Mucosa of descending colon (tissue), 3 donors: ENCODE data around the gene NSL1. TPM values are rescaled to one million over a fixed set of nuclear protein-coding genes. Genes with fewer than 3 reads are reported as not detected.

ENCODE experiments used
- ATAC-seq: fragments of 200-7000 bp; cut with Tn5 transposase; one replicate; pipeline ENCODE4 v1.9.1; 2020; ENCODE audit warnings: mild to moderate bottlenecking, moderate library complexity
- DNase-seq, 3 donors: peaks; one replicate each; pipeline ENCODE4 v3.0.0-alpha.2; 2020
- H3K36me3 ChIP-seq: fragments of 200-600 bp; one replicate; pipeline ENCODE4 v1.8.0; 2021; ENCODE audit warnings: low read depth, mild to moderate bottlenecking
- H3K4me1 ChIP-seq: fragments of 200-600 bp; one replicate; pipeline ENCODE4 v1.8.0; 2021; ENCODE audit warnings: low read depth, mild to moderate bottlenecking
- H3K4me3 ChIP-seq: fragments of 200-600 bp; one replicate; pipeline ENCODE4 v1.8.0; 2021; ENCODE audit warnings: mild to moderate bottlenecking
- H3K9me3 ChIP-seq: fragments of 200-600 bp; one replicate; pipeline ENCODE4 v1.8.0; 2021; ENCODE audit warnings: mild to moderate bottlenecking
- intact Hi-C, 2 donors: fragments of 100-400 bp; cut with DNase I in 1 of 2; cut with micrococcal nuclease in 1 of 2; formaldehyde crosslinking; loops; one replicate each; pipeline versions ENCODE4 v1.11.0 to v1.11.1; 2022; cut with DNase I, micrococcal nuclease
- total RNA-seq, 3 donors: library from RNA; stranded (reverse); fragmentation: NEBNext Ultra II Directional in 2 of 3; extraction: Animal tissue kit (Norgen Biotek cat#: 25700) in 2 of 3; gene quantifications; one replicate each; pipeline versions ENCODE4 v1.2.1 to v1.2.4, GENCODE V29; 2021 to 2023
- TF ChIP-seq, protein P1 (sequence below): fragments of 200-600 bp; IDR thresholded peaks from one replicate; pipeline ENCODE4 v1.8.0; 2022; ENCODE audit warnings: antibody characterized with exemption, mild to moderate bottlenecking
- donor health status: DM: no; HTN: no; CAD: no; lungs with moderate emphysema.
- donor health status: DM: no; HTN: no; CAD: no.
- donor health status: DM: no; HTN: yes; CAD: no.

The NSL1 gene
- total RNA-seq, 3 donors from 2014 or later: 20.4 to 25.3 (median 21.5) TPM

DNA sequence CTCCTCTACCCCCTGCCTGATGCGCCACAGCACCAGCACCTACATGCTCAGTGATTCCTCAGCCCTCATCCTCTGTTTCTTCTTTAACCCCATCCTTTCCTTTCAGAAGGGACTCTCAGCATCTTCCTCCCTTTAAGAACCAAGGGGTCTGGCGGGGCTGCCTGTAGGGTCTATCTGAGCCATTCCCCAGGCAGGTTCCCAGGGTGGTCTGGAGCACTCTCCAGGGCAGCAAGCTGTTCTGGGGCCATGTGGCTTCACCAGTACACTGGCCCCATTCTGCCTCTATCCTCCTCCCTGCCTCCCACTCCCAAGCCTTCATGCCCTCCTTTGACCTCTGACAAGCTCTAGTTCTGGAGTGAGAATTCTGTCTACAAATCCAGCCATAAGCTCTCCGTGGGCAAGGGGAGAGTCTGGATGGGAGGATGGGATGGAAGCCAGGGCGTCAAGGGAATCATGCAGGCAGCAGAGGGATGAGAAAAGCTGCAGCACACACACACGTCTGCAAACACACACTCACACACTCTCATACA lies 102.3 kb downstream of the NSL1 start:
- Histone ChIP-seq H3K9me3 (no peaks in the 10 kb centered on the region), H3K4me1 (no peaks in the 10 kb centered on the region), H3K4me3 (no peak overlapping the region), H3K36me3 (no peaks in the 10 kb centered on the region)
- ATAC-seq (no peak), DNase-seq (no peak)
- intact Hi-C loops: no loop called here
- TF ChIP-seq, protein P1, sequence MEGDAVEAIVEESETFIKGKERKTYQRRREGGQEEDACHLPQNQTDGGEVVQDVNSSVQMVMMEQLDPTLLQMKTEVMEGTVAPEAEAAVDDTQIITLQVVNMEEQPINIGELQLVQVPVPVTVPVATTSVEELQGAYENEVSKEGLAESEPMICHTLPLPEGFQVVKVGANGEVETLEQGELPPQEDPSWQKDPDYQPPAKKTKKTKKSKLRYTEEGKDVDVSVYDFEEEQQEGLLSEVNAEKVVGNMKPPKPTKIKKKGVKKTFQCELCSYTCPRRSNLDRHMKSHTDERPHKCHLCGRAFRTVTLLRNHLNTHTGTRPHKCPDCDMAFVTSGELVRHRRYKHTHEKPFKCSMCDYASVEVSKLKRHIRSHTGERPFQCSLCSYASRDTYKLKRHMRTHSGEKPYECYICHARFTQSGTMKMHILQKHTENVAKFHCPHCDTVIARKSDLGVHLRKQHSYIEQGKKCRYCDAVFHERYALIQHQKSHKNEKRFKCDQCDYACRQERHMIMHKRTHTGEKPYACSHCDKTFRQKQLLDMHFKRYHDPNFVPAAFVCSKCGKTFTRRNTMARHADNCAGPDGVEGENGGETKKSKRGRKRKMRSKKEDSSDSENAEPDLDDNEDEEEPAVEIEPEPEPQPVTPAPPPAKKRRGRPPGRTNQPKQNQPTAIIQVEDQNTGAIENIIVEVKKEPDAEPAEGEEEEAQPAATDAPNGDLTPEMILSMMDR: no peak

DNA sequence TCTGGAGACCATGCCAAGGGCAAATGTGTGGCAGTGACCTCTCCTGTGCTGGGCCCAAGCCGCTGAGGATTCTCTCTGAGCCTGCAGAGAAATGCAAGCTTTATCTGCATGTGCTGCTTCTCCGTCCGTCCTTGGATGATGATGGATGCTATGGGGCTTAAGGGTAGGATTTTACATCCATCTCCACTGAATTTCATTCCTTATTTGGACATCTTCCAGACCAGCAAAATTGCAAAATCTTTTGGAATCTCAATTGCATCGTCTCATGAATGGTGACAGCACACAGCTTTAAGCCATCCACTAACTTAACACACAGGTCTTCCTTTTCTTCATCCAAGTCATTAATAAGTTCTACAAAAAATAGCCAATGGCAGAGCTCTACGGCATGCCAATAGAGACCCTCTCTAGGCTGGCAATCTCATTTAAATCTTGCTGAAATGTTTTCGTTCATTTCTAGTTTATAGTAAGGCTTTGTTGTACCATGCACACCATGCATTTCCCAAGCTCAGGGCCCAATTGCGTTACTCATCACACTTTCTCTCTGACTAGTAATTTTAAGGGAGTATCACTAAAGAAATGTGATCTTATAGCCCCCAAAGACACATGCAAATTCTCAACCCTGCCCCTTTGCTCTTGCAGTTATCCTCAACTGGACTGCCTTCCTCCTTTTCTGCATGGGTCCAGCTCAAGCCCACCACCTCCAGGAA lies 103.1 kb downstream of the NSL1 start:
- ATAC-seq (no peak), DNase-seq (no peak)
- Histone ChIP-seq H3K4me1 (no peaks in the 10 kb centered on the region), H3K9me3 (no peaks in the 10 kb centered on the region), H3K4me3 (no peak overlapping the region), H3K36me3 (no peaks in the 10 kb centered on the region)
- TF ChIP-seq, protein P1: no peak
- intact Hi-C loops: no loop called here

DNA sequence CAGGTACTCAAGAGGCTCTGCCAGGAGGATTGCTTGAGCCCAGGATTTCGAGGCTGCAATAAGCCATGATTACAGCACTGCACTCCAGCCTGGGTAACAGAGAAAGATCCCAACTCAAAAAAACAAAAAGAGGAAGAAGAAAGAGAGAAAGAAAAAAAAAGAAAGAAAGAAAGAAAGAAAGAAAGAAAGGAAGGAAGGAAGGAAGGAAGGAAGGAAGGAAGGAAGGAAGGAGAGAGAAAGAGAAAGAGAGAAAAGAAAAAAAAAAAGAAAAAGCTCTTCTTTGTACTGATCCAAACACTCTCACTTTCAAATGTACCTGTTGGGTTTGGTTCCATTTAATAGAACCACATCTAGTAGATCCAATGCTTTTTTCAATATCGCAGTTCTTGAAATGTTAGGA lies 103.8 kb downstream of the NSL1 start:
- ATAC-seq (no peak), DNase-seq (no peak)
- no peak overlapping the region for H3K4me3 ChIP-seq
- no peaks in the 10 kb centered on the region for H3K36me3 ChIP-seq
- TF ChIP-seq, protein P1: no peak
- no peaks in the 10 kb centered on the region for H3K4me1 ChIP-seq
- intact Hi-C loops: no loop called here
- no peaks in the 10 kb centered on the region for H3K9me3 ChIP-seq

DNA sequence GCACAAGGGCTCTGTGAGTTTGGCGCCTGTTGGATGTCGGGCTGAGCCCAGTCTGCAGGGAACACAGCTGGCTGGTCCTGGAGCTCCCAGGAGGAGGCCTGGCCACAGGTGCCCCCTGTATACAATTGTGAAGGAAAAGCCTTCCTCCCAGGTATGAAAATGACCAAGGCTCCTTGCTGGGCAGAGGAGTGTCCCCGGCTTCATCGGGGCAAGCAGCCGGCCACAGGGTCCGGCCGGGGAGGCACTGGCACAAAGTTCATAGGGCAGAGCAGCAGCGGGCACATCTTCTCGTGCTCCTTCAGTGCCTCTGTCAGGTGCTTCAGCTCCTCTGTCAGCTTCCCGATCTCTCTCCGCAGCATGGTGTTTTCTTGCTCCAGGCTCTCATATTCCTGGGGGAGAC lies 105.0 kb downstream of the NSL1 start:
- no peak for ATAC-seq
- DNase-seq: no peak
- Histone ChIP-seq H3K4me3 (no peak overlapping the region), H3K36me3 (no peaks in the 10 kb centered on the region), H3K4me1 (no peaks in the 10 kb centered on the region), H3K9me3 (no peaks in the 10 kb centered on the region)
- TF ChIP-seq, protein P1: no peak
- intact Hi-C loops: no loop called here

DNA sequence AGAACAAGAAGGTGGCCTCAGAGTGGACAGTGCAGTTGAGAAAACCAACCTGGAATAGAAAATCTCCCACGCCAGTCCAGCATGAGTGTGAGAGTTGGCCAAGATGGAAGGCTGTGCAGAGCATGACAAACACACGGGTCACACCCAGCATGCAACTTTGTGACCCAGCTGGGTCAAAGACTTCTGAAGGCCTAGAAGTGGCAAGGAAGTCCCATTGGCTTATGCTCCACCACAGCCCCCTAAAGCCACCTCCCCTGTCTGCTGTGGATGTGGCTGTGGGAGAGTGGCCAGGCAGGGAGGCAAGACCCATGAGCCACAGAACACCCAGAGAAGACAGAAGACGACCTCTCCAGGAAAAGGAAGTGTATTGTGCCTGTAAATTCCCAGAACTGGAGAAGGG lies 105.5 kb downstream of the NSL1 start:
- Histone ChIP-seq H3K4me3 (no peak overlapping the region), H3K36me3 (no peaks in the 10 kb centered on the region), H3K4me1 (no peaks in the 10 kb centered on the region), H3K9me3 (no peaks in the 10 kb centered on the region)
- intact Hi-C loops: no loop called here
- TF ChIP-seq, protein P1: no peak
- DNase-seq: no peak
- ATAC-seq: no peak
